Panc1 (cell line): Measurements from ENCODE around the gene KRT78. TPM values are rescaled to one million over a fixed set of nuclear protein-coding genes. Genes with fewer than 3 reads are reported as not detected.

Experiments
- ATAC-seq: fragments of 200-7000 bp; cut with Tn5 transposase; 2 replicates; pipeline ENCODE4 v1.9.1; 2020; ENCODE audit warnings: mild to moderate bottlenecking, moderate library complexity
- BruUV-seq: library from RNA; stranded (reverse); fragments of 400-500 nt; replicated peaks from 2 replicates; lab custom pipeline; 2021; lab: Mats Ljungman, UMichigan
- CTCF ChIA-PET: fragments of 300-600 bp; sonication (Branson Sonifier 250); formaldehyde crosslinking; loops from one replicate; lab custom pipeline; 2022; ENCODE audit warnings: antibody characterized with exemption; lab: Charles Lee
- POLR2A ChIA-PET: fragments of 300-600 bp; sonication (Branson Sonifier 250); formaldehyde crosslinking; loops from one replicate; lab custom pipeline; 2022; ENCODE audit warnings: antibody characterized with exemption; lab: Charles Lee
- DNase-seq: peaks from one replicate; pipeline ENCODE4 v3.0.0-alpha.2; 2010; ENCODE audit warnings: low read depth, low spot score
- H3K27ac ChIP-seq: 2 replicates; pipeline ENCODE4 v1.5.1; 2011; ENCODE audit warnings: mild to moderate bottlenecking, low read length, inconsistent platforms
- H3K27me3 ChIP-seq: fragments of 200-500 bp; sonication (Bioruptor generic); 2 replicates; pipeline ENCODE4 v1.6.0; 2014; ENCODE audit warnings: low read length, inconsistent platforms; ENCODE audit not compliant: control insufficient read depth, insufficient read depth
- H3K36me3 ChIP-seq: fragments of 200-500 bp; sonication (Bioruptor generic); 2 replicates; pipeline ENCODE4 v1.5.1; 2014; ENCODE audit warnings: inconsistent platforms, mild to moderate bottlenecking, low read length, moderate library complexity; ENCODE audit not compliant: control insufficient read depth, insufficient read depth
- H3K4me1 ChIP-seq: 2 replicates; pipeline ENCODE4 v1.5.1; 2011; ENCODE audit warnings: inconsistent platforms, mild to moderate bottlenecking, low read length, moderate library complexity; ENCODE audit not compliant: control insufficient read depth, insufficient read depth
- H3K4me3 ChIP-seq, 2 experiments: 2 replicates each; pipeline ENCODE4 v1.5.1; 2011 to 2012; ENCODE audit warnings: low read depth in 2 of 2, low read length in 2 of 2, mild to moderate bottlenecking in 2 of 2, inconsistent platforms in 1 of 2, moderate library complexity in 1 of 2
- H3K9me3 ChIP-seq: fragments of 200-500 bp; sonication (Bioruptor generic); 2 replicates; pipeline ENCODE4 v1.5.1; 2014; ENCODE audit warnings: low read depth, mild to moderate bottlenecking, inconsistent platforms, low read length, moderate library complexity; ENCODE audit not compliant: control insufficient read depth, insufficient read depth
- CTCF ChIP-seq: fragments of 450-650 bp; IDR thresholded peaks from 2 replicates; pipeline ENCODE4 v1.5.1; 2017; ENCODE audit warnings: mild to moderate bottlenecking
- POLR2AphosphoS5 ChIP-seq: IDR thresholded peaks from 2 replicates; pipeline ENCODE4 v1.6.1; 2012; ENCODE audit warnings: mild to moderate bottlenecking, low read depth, low read length, moderate library complexity
- REST ChIP-seq, 2 experiments: IDR thresholded peaks; 2 replicates each; pipeline ENCODE4 v1.6.1; 2011 to 2012; ENCODE audit warnings: low read depth in 2 of 2, control low read depth in 1 of 2, low read length in 1 of 2, mild to moderate bottlenecking in 1 of 2, moderate library complexity in 1 of 2; ENCODE audit not compliant: insufficient read depth in 1 of 2
- SIN3A ChIP-seq: IDR thresholded peaks from 2 replicates; pipeline ENCODE4 v1.6.1; 2012; ENCODE audit warnings: low read depth, mild to moderate bottlenecking, low read length, moderate library complexity, borderline replicate concordance; ENCODE audit not compliant: insufficient read depth
- TCF7L2 ChIP-seq: IDR thresholded peaks from 2 replicates; pipeline ENCODE4 v1.6.1; 2011; ENCODE audit warnings: mild to moderate bottlenecking, low read depth, low read length, inconsistent platforms
- in situ Hi-C: cut with HindIII; loops from 2 replicates; pipeline ENCODE4 v1.10.0; 2016; ENCODE audit warnings: low sequenced_read_pairs, low pct_unique_long_range_greater_than_20kb
- intact Hi-C: fragments of 100-400 bp; cut with micrococcal nuclease; formaldehyde crosslinking; loops from one replicate; pipeline ENCODE4 v1.10.0; 2022; ENCODE audit not compliant: unreplicated experiment
- total RNA-seq: library from RNA; stranded (reverse); gene quantifications from one replicate; pipeline ENCODE4 v1.2.1, GENCODE V29; 2021; ENCODE audit not compliant: unreplicated experiment

Gene KRT78
- total RNA-seq, 1 experiment from 2014 or later, result not detected

DNA sequence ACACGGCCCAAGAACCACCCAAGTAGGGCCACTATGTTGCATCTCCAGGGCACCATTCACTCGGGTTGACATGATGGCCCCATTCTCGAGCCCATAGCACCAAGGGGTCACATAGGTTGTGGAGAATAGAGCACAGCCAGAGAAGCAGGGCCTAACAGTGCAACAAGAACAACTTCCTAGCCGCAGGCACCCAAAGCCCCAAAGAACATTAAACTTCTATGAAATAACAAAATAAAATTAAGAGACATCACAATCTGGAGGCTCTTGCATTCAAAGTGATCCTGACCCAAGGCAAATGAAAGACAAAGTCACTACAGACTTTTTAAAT, 36.8 kb downstream of the KRT78 start:
- Histone ChIP-seq H3K27me3 (peaks cover 6% of the 10 kb centered on the region; the same call in 1 of the 2 replicates), H3K36me3 (no peaks in the 10 kb centered on the region), H3K4me3 (no peak overlapping the region), H3K4me1 (peaks cover 5% of the 10 kb centered on the region; the same call in 1 of the 2 replicates), H3K27ac (no peak overlapping the region), H3K9me3 (no peaks in the 10 kb centered on the region)
- BruUV-seq, result no TSS peak
- ChIA-PET CTCF (interaction anchor here (1.1 kb wide), 1 partner anchor 68 kb away, joined by 5 read pairs; no protein-coding TSS in a partner anchor), POLR2A (no interaction called here)
- intact Hi-C loops (no loop called here), in situ Hi-C loops (no loop called here)
- no peak for DNase-seq
- no peak for ATAC-seq
- TF ChIP-seq REST (IDR thresholded peaks at IDR 0.05; ENCODE audit: insufficient read depth in 1 of 2, low read depth in 2 of 2, low read length in 1 of 2) (no peak), TCF7L2 (no peak), CTCF (no peak), SIN3A (no peak), POLR2AphosphoS5 (no peak)

DNA sequence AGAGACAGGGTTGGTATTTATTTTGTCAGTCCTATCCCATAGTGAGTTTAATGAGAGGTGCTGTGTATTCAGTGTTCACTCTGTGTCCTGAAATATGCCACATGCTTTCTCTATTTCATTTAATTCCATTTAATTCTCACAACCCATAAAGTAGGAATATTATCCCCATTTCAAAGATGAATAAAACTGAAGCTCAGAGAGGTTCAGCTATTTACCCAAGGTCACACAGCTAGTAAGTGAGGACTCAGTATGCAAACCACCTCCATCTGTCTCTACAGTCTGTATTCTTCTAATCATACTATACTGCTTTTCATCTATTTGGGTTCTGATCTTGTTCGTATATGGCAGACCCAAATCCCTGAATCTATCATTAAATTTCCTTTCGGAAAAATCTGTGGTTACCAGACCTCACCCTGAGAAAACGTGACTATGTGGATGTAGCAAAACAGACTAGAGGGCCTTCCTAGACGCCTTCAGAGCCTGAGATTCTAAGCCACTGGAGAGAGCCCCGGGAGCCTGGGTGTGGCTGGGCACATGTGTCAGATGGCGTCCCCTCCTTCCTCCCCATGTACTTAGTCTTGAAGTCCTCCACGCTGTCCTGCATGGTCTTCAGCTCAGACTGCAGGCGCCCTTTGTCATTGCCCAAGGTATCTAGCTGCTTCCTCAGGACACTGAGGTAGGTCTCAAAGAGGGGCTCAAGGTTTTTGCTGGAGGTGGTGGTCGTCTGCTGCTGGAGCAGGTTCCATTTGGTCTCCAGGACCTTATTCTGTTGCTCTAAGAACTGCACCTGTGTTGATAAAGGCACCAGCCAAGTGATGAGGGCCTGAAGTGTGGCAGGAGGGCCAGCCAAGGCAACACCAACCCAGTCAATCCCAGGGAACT, 37.4 kb downstream of the KRT78 start:
- POLR2A ChIA-PET, result no interaction called here
- TF ChIP-seq CTCF (no peak), REST (IDR thresholded peaks at IDR 0.05; ENCODE audit: insufficient read depth in 1 of 2, low read depth in 2 of 2, low read length in 1 of 2) (no peak), POLR2AphosphoS5 (no peak), SIN3A (no peak), TCF7L2 (no peak)

More for the DNA sequence above, 37.4 kb downstream of the KRT78 start:
- ATAC-seq (no peak), DNase-seq (no peak)
- intact Hi-C loops (no loop called here), in situ Hi-C loops (no loop called here)
- H3K9me3 ChIP-seq, result no peaks in the 10 kb centered on the region
- no peaks in the 10 kb centered on the region for H3K36me3 ChIP-seq
- BruUV-seq, result no TSS peak
- no peak overlapping the region for H3K27ac ChIP-seq
- H3K27me3 ChIP-seq, result peaks cover 6% of the 10 kb centered on the region; the same call in 1 of the 2 replicates
- no peak overlapping the region for H3K4me3 ChIP-seq
- CTCF ChIA-PET, result interaction anchor here (1.1 kb wide), 1 partner anchor 68 kb away, joined by 5 read pairs; no protein-coding TSS in a partner anchor
- peaks cover 5% of the 10 kb centered on the region; the same call in 1 of the 2 replicates for H3K4me1 ChIP-seq
